ENCODE data around the gene RAB3IP.
"Not testable (repeated sequence)": the region's sequence is repeated elsewhere in the genome, so short reads cannot be mapped to it uniquely, and the experiment has no call there.

DNA sequence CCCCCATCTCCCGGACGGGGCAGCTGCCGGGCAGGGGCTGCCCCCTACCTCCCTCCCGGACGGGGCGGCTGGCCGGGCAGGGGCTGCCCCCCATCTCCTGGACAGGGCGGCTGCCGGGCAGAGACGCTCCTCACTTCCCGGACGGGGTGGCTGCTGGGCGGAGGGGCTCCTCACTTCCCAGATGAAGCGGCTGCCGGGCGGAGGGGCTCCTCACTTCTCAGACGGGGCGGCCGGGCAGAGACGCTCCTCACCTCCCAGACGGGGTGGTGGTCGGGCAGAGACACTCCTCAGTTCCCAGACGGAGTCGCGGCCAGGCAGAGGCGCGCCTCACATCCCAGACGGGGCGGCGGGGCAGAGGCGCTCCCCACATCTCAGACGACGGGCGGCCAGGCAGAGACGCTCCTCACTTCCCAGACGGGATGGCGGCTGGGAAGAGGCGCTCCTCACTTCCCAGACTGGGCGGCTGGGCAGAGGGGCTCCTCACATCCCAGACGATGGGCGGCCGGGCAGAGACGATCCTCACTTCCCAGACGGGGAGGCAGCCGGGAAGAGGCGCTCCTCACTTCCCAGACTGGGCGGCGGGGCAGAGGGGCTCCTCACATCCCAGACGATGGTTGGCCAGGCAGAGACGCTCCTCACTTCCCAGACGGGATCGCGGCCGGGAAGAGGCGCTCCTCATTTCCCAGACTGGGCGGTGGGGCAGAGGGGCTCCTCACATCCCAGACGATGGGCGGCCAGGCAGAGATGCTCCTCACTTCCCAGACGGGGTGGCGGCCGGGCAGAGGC, 114.7 kb downstream of the RAB3IP start:
- TF ChIP-seq, protein P1, sequence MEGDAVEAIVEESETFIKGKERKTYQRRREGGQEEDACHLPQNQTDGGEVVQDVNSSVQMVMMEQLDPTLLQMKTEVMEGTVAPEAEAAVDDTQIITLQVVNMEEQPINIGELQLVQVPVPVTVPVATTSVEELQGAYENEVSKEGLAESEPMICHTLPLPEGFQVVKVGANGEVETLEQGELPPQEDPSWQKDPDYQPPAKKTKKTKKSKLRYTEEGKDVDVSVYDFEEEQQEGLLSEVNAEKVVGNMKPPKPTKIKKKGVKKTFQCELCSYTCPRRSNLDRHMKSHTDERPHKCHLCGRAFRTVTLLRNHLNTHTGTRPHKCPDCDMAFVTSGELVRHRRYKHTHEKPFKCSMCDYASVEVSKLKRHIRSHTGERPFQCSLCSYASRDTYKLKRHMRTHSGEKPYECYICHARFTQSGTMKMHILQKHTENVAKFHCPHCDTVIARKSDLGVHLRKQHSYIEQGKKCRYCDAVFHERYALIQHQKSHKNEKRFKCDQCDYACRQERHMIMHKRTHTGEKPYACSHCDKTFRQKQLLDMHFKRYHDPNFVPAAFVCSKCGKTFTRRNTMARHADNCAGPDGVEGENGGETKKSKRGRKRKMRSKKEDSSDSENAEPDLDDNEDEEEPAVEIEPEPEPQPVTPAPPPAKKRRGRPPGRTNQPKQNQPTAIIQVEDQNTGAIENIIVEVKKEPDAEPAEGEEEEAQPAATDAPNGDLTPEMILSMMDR (IDR thresholded peaks at IDR 0.05 in 4 of 5, conservative IDR thresholded peaks at IDR 0.05 in 1 of 5): not testable (repeated sequence)
- TF ChIP-seq POLR2A (IDR thresholded peaks at IDR 0.05): not testable (repeated sequence)

Measured in gastrocnemius medialis (tissue), 4 donors.